Pons (tissue), 1 donor: Measurements from ENCODE around the gene DAO.
A peak's percentile ranks its signal among the peaks of the same experiment; 100 is the strongest.
"Not testable (repeated sequence)": the region's sequence is repeated elsewhere in the genome, so short reads cannot be mapped to it uniquely, and the experiment has no call there.

Experiments used
- DNase-seq: peaks from one replicate; pipeline ENCODE4 v3.0.0-alpha.2; 2016; ENCODE audit warnings: low spot score

Gene DAO

GRCh38 chr12:108879615-108880254 lies at the start of gene DAO:
DAO (plus strand) TSS chr12:108880092; CDS start chr12:108885007, 4,915 bp downstream.
- DNase-seq: peak; percentile 44

GRCh38 chr12:108831309-108831991 lies 48.4 kb upstream of the DAO start:
- no peak for DNase-seq

- no peak for DNase-seq
Observed at GRCh38 chr12:108832208-108832607, 47.7 kb upstream of the DAO start.

GRCh38 chr12:108832730-108833354 lies 47.0 kb upstream of the DAO start:
- no peak for DNase-seq

- no peak for DNase-seq
Observed at GRCh38 chr12:108833355-108833733, 46.5 kb upstream of the DAO start.

- peak; percentile 78 for DNase-seq
Observed at GRCh38 chr12:108833757-108834472, 46.0 kb upstream of the DAO start.

- no peak for DNase-seq
Observed at GRCh38 chr12:108835860-108836634, 43.8 kb upstream of the DAO start.

- no peak for DNase-seq
Observed at GRCh38 chr12:108837239-108837638, 42.7 kb upstream of the DAO start.

- DNase-seq: no peak
Observed at GRCh38 chr12:108837680-108838079, 42.2 kb upstream of the DAO start.

GRCh38 chr12:108838194-108839017 lies 41.5 kb upstream of the DAO start:
- no peak for DNase-seq

GRCh38 chr12:108839018-108839889 lies 40.6 kb upstream of the DAO start:
- DNase-seq: no peak

- no peak for DNase-seq
Observed at GRCh38 chr12:108839890-108840230, 40.0 kb upstream of the DAO start.

- DNase-seq: no peak
Observed at GRCh38 chr12:108840605-108841332, 39.1 kb upstream of the DAO start.

- not testable (repeated sequence) for DNase-seq
Observed at GRCh38 chr12:108841825-108842224, 38.1 kb upstream of the DAO start.

GRCh38 chr12:108842361-108842760 lies 37.5 kb upstream of the DAO start:
- DNase-seq: no peak

GRCh38 chr12:108843187-108843586 lies 36.7 kb upstream of the DAO start:
- DNase-seq: no peak

- DNase-seq: no peak
Observed at GRCh38 chr12:108845696-108846095, 34.2 kb upstream of the DAO start.

GRCh38 chr12:108846290-108846701 lies 33.6 kb upstream of the DAO start:
- DNase-seq: peak; percentile 75

- no peak for DNase-seq
Observed at GRCh38 chr12:108847705-108848104, 32.2 kb upstream of the DAO start.
